ENCODE results near the gene SRBD1. TPM values are rescaled to one million over a fixed set of nuclear protein-coding genes. Genes with fewer than 3 reads are reported as not detected.

Gene SRBD1
- total and polyA plus RNA-seq, 2 of the 8 experiments (the other 6 are each of a cell fraction or from before 2014, with no cell fraction given) = 4.6 to 20.0 TPM

DNA sequence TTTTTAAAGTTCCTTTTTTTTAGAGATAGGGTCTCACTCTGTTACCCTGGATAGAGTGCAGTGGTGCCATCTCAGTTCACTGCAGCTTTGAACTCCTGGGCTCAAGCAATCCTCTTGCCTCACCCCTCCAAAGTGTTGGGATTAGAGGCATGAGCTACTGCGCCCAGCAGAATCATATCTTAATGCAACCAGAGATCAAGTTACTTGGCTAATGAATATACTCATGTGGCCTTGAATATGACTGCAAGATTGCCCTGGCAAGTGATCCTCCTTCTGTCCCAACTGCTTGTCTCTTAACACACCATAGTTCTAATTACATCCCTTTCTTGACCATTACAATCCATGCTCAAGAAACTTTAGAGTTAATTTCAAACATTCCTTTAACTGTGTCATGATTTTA lies 133.5 kb downstream of the SRBD1 start:
- FAIRE-seq (peak; percentile 19), DNase-seq (ENCODE audit: low read depth in 1 of 2, low spot score in 2 of 2) (no peak)
- no peak overlapping the region for H3K23ac ChIP-seq (ENCODE audit: insufficient read length)
- H3K36me3 ChIP-seq (ENCODE audit: control insufficient read depth in 2 of 4, insufficient read depth in 4 of 4, low read length in 3 of 4) = no peaks in the 10 kb centered on the region; a peak in 2 of 8 replicates
- H4K20me1 ChIP-seq (replicated peaks in 1 of 2; ENCODE audit: control insufficient read depth in 1 of 2, insufficient read depth in 2 of 2, low read length in 2 of 2) = no peaks in the 10 kb centered on the region
- H3K27ac ChIP-seq (ENCODE audit: low read depth, low read length) = no peak overlapping the region
- no peak overlapping the region for H2BK5ac ChIP-seq (ENCODE audit: low read depth, low read length)
- POLR2A ChIA-PET (ENCODE audit: partially characterized antibody) = no interaction called here
- no peak overlapping the region for H2BK20ac ChIP-seq (ENCODE audit: low read length)
- whole genome bisulfite sequencing, 2 experiments (ENCODE audit: extremely low coverage in 1 of 2, insufficient coverage in 1 of 2, insufficient read length in 1 of 2, insufficient replicate concordance in 2 of 2, low coverage in 1 of 2, low lambda C conversion rate in 2 of 2, missing lambda C conversion rate in 1 of 2) = 88% methylated on average over 1 of the region's 1 CpG; no CpG with 5 or more reads in 1 of the 2 experiments
- H2BK15ac ChIP-seq (ENCODE audit: low read length) = no peak overlapping the region
- H2BK12ac ChIP-seq (ENCODE audit: low read depth, low read length) = no peak overlapping the region
- no peak overlapping the region for H3K56ac ChIP-seq (replicated peaks; ENCODE audit: insufficient read length, low read depth, low read length)
- H2AFZ ChIP-seq (ENCODE audit: low read length) = no peak overlapping the region
- no peak overlapping the region for H2AK5ac ChIP-seq (ENCODE audit: low read depth, low read length)
- CTCF ChIA-PET (ENCODE audit: partially characterized antibody) = interaction anchor here (0.6 to 0.7 kb wide), 2 partner anchors 205 to 495 kb away, joined by 3 read pairs; no protein-coding TSS in a partner anchor
- no peak overlapping the region for H3K9ac ChIP-seq (replicated peaks in 1 of 4; ENCODE audit: extremely low read depth in 1 of 4, low read depth in 3 of 4, low read length in 3 of 4)
- no peak overlapping the region for H3K18ac ChIP-seq (ENCODE audit: extremely low read depth, low read length)
- no peak overlapping the region for H4K5ac ChIP-seq (ENCODE audit: insufficient read length, low read depth, low read length)
- no peaks in the 10 kb centered on the region for H3K23me2 ChIP-seq (ENCODE audit: low read depth, low read length)
- H3K4me2 ChIP-seq (ENCODE audit: insufficient read depth in 1 of 2, low read depth in 2 of 2, low read length in 2 of 2) = no peak overlapping the region
- no peak overlapping the region for H3K14ac ChIP-seq (ENCODE audit: insufficient read length)
- no peak overlapping the region for H2BK120ac ChIP-seq (replicated peaks; ENCODE audit: low read depth, low read length)
- H4K91ac ChIP-seq (replicated peaks; ENCODE audit: insufficient read length, low read length) = no peak overlapping the region
- no peak overlapping the region for H4K8ac ChIP-seq (ENCODE audit: extremely low read depth, insufficient read depth, low read length)
- no peaks in the 10 kb centered on the region for H3K9me3 ChIP-seq (ENCODE audit: insufficient read depth in 2 of 2, low read depth in 1 of 2, low read length in 1 of 2)
- no peaks in the 10 kb centered on the region for H3K79me1 ChIP-seq (ENCODE audit: low read depth, low read length)
- H3K27me3 ChIP-seq (replicated peaks in 1 of 4; ENCODE audit: control insufficient read depth in 3 of 4, extremely low read depth in 1 of 4, insufficient read depth in 3 of 4, low read length in 3 of 4) = no peaks in the 10 kb centered on the region
- H3K4me1 ChIP-seq (replicated peaks in 1 of 4; ENCODE audit: control insufficient read depth in 3 of 4, insufficient read depth in 4 of 4, low read length in 3 of 4) = no peaks in the 10 kb centered on the region
- no peak overlapping the region for H3K4me3 ChIP-seq (ENCODE audit: extremely low read depth in 1 of 4, insufficient read depth in 2 of 4, low read depth in 3 of 4, low read length in 4 of 4)
- no peaks in the 10 kb centered on the region for H3K79me2 ChIP-seq (ENCODE audit: control insufficient read depth in 1 of 2, insufficient read depth in 2 of 2, low read length in 2 of 2)
- no peak overlapping the region for H3K4ac ChIP-seq (replicated peaks; ENCODE audit: insufficient read length, low read depth, low read length)
- TF ChIP-seq HDAC6 (IDR thresholded peaks at IDR 0.05; ENCODE audit: low read depth, low read length) = no peak

Measured in H1 (cell line).